ENCODE measurements around the gene GNAL. TPM values are rescaled to one million over a fixed set of nuclear protein-coding genes. Genes with fewer than 3 reads are reported as not detected.

GNAL gene
- total RNA-seq, 3 donors from 2014 or later (not counting 1 experiment from before 2014, with no cell fraction given): 10.9 to 15.0 (median 12.6) TPM

DNA sequence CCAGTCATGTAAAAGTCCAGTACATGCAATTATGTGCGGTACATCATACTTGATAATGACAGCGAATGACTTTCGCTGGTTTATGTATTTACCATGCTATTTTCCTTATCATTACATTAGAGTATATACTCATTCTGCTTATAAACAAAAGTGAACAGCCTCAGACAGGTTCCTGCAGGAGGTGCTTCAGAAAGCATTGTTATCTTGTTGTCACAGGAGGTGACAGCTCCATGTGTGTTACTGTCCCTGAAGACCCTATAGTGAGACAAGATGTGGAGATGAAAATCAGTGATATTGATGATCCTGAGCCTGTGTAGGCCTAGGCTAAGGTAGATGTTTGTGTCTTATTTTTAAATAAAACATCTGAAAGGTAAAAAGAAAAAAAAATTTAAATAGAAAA is 234.4 kb downstream of the GNAL start:
- Histone ChIP-seq H3K36me3 (ENCODE audit: control insufficient read depth, insufficient read depth, low read length) (no peaks in the 10 kb centered on the region), H3K27ac (ENCODE audit: low read length) (no peak overlapping the region), H3K9me3 (ENCODE audit: control insufficient read depth, insufficient read depth, low read length) (no peaks in the 10 kb centered on the region), H3K27me3 (ENCODE audit: control insufficient read depth, insufficient read depth, low read length) (no peaks in the 10 kb centered on the region), H3K4me1 (ENCODE audit: control insufficient read depth, insufficient read depth, low read length) (no peaks in the 10 kb centered on the region), H3K4me3 (ENCODE audit: low read length) (no peak overlapping the region)
- 33% methylated on average over 1 of the region's 3 CpGs for WGBS (ENCODE audit: insufficient coverage)
- no peaks in the 10 kb centered on the region for H3K36me3 Mint-ChIP-seq
- intact Hi-C loops (cut with micrococcal nuclease): no loop called here
- no peak for ATAC-seq
- DNase-seq: no peak
- TF ChIP-seq, protein P1, sequence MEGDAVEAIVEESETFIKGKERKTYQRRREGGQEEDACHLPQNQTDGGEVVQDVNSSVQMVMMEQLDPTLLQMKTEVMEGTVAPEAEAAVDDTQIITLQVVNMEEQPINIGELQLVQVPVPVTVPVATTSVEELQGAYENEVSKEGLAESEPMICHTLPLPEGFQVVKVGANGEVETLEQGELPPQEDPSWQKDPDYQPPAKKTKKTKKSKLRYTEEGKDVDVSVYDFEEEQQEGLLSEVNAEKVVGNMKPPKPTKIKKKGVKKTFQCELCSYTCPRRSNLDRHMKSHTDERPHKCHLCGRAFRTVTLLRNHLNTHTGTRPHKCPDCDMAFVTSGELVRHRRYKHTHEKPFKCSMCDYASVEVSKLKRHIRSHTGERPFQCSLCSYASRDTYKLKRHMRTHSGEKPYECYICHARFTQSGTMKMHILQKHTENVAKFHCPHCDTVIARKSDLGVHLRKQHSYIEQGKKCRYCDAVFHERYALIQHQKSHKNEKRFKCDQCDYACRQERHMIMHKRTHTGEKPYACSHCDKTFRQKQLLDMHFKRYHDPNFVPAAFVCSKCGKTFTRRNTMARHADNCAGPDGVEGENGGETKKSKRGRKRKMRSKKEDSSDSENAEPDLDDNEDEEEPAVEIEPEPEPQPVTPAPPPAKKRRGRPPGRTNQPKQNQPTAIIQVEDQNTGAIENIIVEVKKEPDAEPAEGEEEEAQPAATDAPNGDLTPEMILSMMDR (IDR thresholded peaks at IDR 0.05): no peak
- peaks cover 18 to 25% of the 10 kb centered on the region in 2 donors for H3K27me3 Mint-ChIP-seq (ENCODE audit: low read depth in 2 of 2)
- no peaks in the 10 kb centered on the region for H3K9me3 Mint-ChIP-seq
- no peak overlapping the region for H3K4me3 Mint-ChIP-seq
- no peaks in the 10 kb centered on the region for H3K4me1 Mint-ChIP-seq
- no peak overlapping the region for H3K27ac Mint-ChIP-seq

- intact Hi-C loops (cut with micrococcal nuclease): no loop called here
- Histone ChIP-seq H3K4me1 (ENCODE audit: control insufficient read depth, insufficient read depth, low read length) (no peaks in the 10 kb centered on the region), H3K27ac (ENCODE audit: low read length) (no peak overlapping the region), H3K36me3 (ENCODE audit: control insufficient read depth, insufficient read depth, low read length) (no peaks in the 10 kb centered on the region), H3K4me3 (ENCODE audit: low read length) (no peak overlapping the region), H3K9me3 (ENCODE audit: control insufficient read depth, insufficient read depth, low read length) (no peaks in the 10 kb centered on the region), H3K27me3 (ENCODE audit: control insufficient read depth, insufficient read depth, low read length) (no peaks in the 10 kb centered on the region)
- Mint-ChIP-seq H3K36me3 (no peaks in the 10 kb centered on the region), H3K9me3 (no peaks in the 10 kb centered on the region), H3K4me3 (no peak overlapping the region), H3K27ac (no peak overlapping the region), H3K4me1 (no peaks in the 10 kb centered on the region), H3K27me3 (ENCODE audit: low read depth in 2 of 2) (peaks cover 18 to 25% of the 10 kb centered on the region in 2 donors)
- ATAC-seq (no peak), DNase-seq (no peak)
- TF ChIP-seq, protein P1 (IDR thresholded peaks at IDR 0.05): no peak
- WGBS (ENCODE audit: insufficient coverage): 69% methylated on average over 12 of the region's 12 CpGs
Observed at GRCh38 chr18:11925800-11926481, 236.9 kb downstream of the GNAL start.

- H3K27me3 Mint-ChIP-seq (ENCODE audit: low read depth in 2 of 2): peaks cover 18 to 25% of the 10 kb centered on the region in 2 donors
- H3K4me1 Mint-ChIP-seq: no peaks in the 10 kb centered on the region
- no peaks in the 10 kb centered on the region for H3K4me1 ChIP-seq (ENCODE audit: control insufficient read depth, insufficient read depth, low read length)
- TF ChIP-seq, protein P1 (IDR thresholded peaks at IDR 0.05): no peak
- WGBS (ENCODE audit: insufficient coverage): 0% methylated on average over 1 of the region's 1 CpG
- DNase-seq: no peak
- H3K36me3 ChIP-seq (ENCODE audit: control insufficient read depth, insufficient read depth, low read length): no peaks in the 10 kb centered on the region
- no peak overlapping the region for H3K27ac Mint-ChIP-seq
- no peaks in the 10 kb centered on the region for H3K9me3 Mint-ChIP-seq
- H3K9me3 ChIP-seq (ENCODE audit: control insufficient read depth, insufficient read depth, low read length): no peaks in the 10 kb centered on the region
- ATAC-seq: no peak
- no peak overlapping the region for H3K4me3 ChIP-seq (ENCODE audit: low read length)
- no peak overlapping the region for H3K4me3 Mint-ChIP-seq
- no peaks in the 10 kb centered on the region for H3K36me3 Mint-ChIP-seq
- no peak overlapping the region for H3K27ac ChIP-seq (ENCODE audit: low read length)
- H3K27me3 ChIP-seq (ENCODE audit: control insufficient read depth, insufficient read depth, low read length): no peaks in the 10 kb centered on the region
- intact Hi-C loops (cut with micrococcal nuclease): no loop called here
Observed at GRCh38 chr18:11927497-11927896, 238.4 kb downstream of the GNAL start.

- no peak for DNase-seq
- no peaks in the 10 kb centered on the region for H3K9me3 Mint-ChIP-seq
- H3K27me3 ChIP-seq (ENCODE audit: control insufficient read depth, insufficient read depth, low read length): no peaks in the 10 kb centered on the region
- no peaks in the 10 kb centered on the region for H3K36me3 ChIP-seq (ENCODE audit: control insufficient read depth, insufficient read depth, low read length)
- 93% methylated on average over 14 of the region's 14 CpGs for WGBS (ENCODE audit: insufficient coverage)
- H3K4me3 ChIP-seq (ENCODE audit: low read length): no peak overlapping the region
- intact Hi-C loops (cut with micrococcal nuclease): no loop called here
- no peaks in the 10 kb centered on the region for H3K36me3 Mint-ChIP-seq
- no peak overlapping the region for H3K27ac ChIP-seq (ENCODE audit: low read length)
- no peak for ATAC-seq
- no peak overlapping the region for H3K4me3 Mint-ChIP-seq
- H3K4me1 Mint-ChIP-seq: peaks cover 0 to 4% of the 10 kb centered on the region in 2 donors
- TF ChIP-seq, protein P1 (IDR thresholded peaks at IDR 0.05): no peak
- no peaks in the 10 kb centered on the region for H3K4me1 ChIP-seq (ENCODE audit: control insufficient read depth, insufficient read depth, low read length)
- peaks cover 2 to 9% of the 10 kb centered on the region in 2 donors for H3K27me3 Mint-ChIP-seq (ENCODE audit: low read depth in 2 of 2)
- H3K9me3 ChIP-seq (ENCODE audit: control insufficient read depth, insufficient read depth, low read length): no peaks in the 10 kb centered on the region
- no peak overlapping the region for H3K27ac Mint-ChIP-seq
Observed at GRCh38 chr18:11932393-11932792, 243.3 kb downstream of the GNAL start.

Measured in natural killer cell (primary cell).